ENCODE data around the gene HDAC4. TPM values are rescaled to one million over a fixed set of nuclear protein-coding genes. Genes with fewer than 3 reads are reported as not detected.

Gene HDAC4
- total RNA-seq, 1 experiment from 2014 or later, result 32.0 TPM

- Histone ChIP-seq H3K27me3 (ENCODE audit: insufficient read depth, low read length) (no peaks in the 10 kb centered on the region), H3K23me2 (ENCODE audit: insufficient read length, low read depth, low read length, poor library complexity, severe bottlenecking) (no peaks in the 10 kb centered on the region), H4K8ac (replicated peaks; ENCODE audit: insufficient read length, low read depth, low read length) (no peak overlapping the region), H4K91ac (ENCODE audit: insufficient read length, low read depth, low read length) (no peak overlapping the region), H2BK15ac (ENCODE audit: low read depth, low read length) (no peak overlapping the region), H3K56ac (ENCODE audit: insufficient read length, low read depth, low read length) (no peak overlapping the region), H4K5ac (ENCODE audit: insufficient read length, low read depth, low read length) (no peak overlapping the region), H3K9me3 (ENCODE audit: control insufficient read depth, low read depth, low read length) (no peaks in the 10 kb centered on the region), H3K9ac (ENCODE audit: extremely low read depth, insufficient read length, low read length) (no peak overlapping the region), H2AK5ac (ENCODE audit: insufficient read length, low read length) (no peak overlapping the region), H3K23ac (ENCODE audit: insufficient read length, low read depth, low read length) (no peak overlapping the region), H2BK5ac (ENCODE audit: insufficient read length, low read length) (no peak overlapping the region), H3K79me2 (ENCODE audit: insufficient read depth, low read length) (no peaks in the 10 kb centered on the region), H3K14ac (ENCODE audit: insufficient read depth, low read length) (no peak overlapping the region), H3K18ac (ENCODE audit: insufficient read length, low read depth, low read length) (no peak overlapping the region), H4K20me1 (ENCODE audit: control insufficient read depth, insufficient read depth, insufficient read length) (no peaks in the 10 kb centered on the region), H3K79me1 (ENCODE audit: insufficient read depth, low read depth, low read length, poor library complexity, severe bottlenecking) (no peaks in the 10 kb centered on the region), H3T11ph (ENCODE audit: low read length) (no peak overlapping the region), H3K4me1 (ENCODE audit: insufficient read depth, low read length) (no peaks in the 10 kb centered on the region), H3K27ac (ENCODE audit: insufficient read length, low read depth, low read length) (no peak overlapping the region), H3K4ac (ENCODE audit: low read depth, low read length) (no peak overlapping the region), H2BK12ac (ENCODE audit: insufficient read length, low read depth, low read length) (no peak overlapping the region), H2AFZ (ENCODE audit: low read length) (no peak overlapping the region), H2BK20ac (ENCODE audit: low read depth, low read length, poor library complexity, severe bottlenecking) (no peak overlapping the region), H2BK120ac (ENCODE audit: low read depth, low read length, poor library complexity, severe bottlenecking) (no peak overlapping the region), H3K4me2 (ENCODE audit: insufficient read depth, insufficient read length, low read length) (no peak overlapping the region)
- H3K4me1 Mint-ChIP-seq, result peaks cover 9 to 12% of the 10 kb centered on the region in 2 experiments
- no peak for DNase-seq
- no peak for TF ChIP-seq CTCF (conservative IDR thresholded peaks at IDR 0.05)
- WGBS (ENCODE audit: extremely low coverage, insufficient read length, low lambda C conversion rate), result no CpG with 5 or more reads among the region's 6 CpGs
- H3K9me3 Mint-ChIP-seq, result no peaks in the 10 kb centered on the region
- peak overlapping the region in 2 of 3 experiments; percentile 11 to 47; a peak in 1 of 7 replicates for H3K27ac Mint-ChIP-seq
- H3K4me3 Mint-ChIP-seq, result no peak overlapping the region
- H3K36me3 Mint-ChIP-seq (ENCODE audit: insufficient read depth in 1 of 3, low read depth in 3 of 3), result no peaks in the 10 kb centered on the region
- H3K27me3 Mint-ChIP-seq (ENCODE audit: low read depth), result peaks cover 5% of the 10 kb centered on the region
Observed at GRCh38 chr2:239021224-239021623, 379.6 kb downstream of the HDAC4 start.
